A549 treated with Mapracorat at 1 μM for 4 hours (cell line): ENCODE results near the gene TMEM243. TPM values are rescaled to one million over a fixed set of nuclear protein-coding genes. Genes with fewer than 3 reads are reported as not detected.

Experiments
- total RNA-seq: library from RNA; stranded (reverse); fragments of 200-300 nt; extraction: Qiagen RNA extraction; gene quantifications from 5 replicates; pipeline ENCODE4 v1.2.3, GENCODE V29; 2022

TMEM243 gene, protein sequence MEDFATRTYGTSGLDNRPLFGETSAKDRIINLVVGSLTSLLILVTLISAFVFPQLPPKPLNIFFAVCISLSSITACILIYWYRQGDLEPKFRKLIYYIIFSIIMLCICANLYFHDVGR
- 22.3 to 28.8 TPM (median 26.2 TPM) in 5 replicates for total RNA-seq

DNA sequence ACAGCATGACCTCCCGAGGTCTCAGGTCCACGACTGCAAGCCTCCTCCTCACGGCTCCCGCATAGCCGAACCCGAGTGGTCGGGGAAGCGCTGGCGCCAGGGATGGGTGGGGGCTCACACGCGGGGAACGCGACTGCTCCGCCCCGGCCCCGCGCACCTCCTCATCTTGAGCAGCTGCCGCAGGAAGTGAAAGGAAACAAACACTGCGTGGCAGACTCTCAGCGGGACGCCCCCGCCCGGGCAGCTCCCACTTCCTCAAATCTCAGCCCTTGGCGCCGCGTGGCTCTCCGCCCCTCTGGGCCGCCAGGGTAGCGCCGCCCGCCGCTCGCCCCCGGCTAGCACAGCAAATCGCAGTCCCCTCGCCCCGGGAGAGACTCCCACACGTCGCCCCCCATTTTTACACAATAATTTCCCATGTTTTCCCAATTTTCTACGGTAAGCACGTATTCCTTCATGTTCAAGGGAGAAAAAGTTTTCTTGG is at the start of gene TMEM243:
Gene TMEM243, minus strand, starts transcription at position 188 of the 481 bp plus-strand sequence. CDS start 229 bp downstream, outside the sequence.

GRCh38 chr7:87152112-87152896 is 67.2 kb downstream of the TMEM243 start, which contains the start of gene DMTF1:
Gene DMTF1 (plus strand): TSS chr7:87152453. CDS start chr7:87164942, 12,489 bp downstream.

Other genes with a start within 250 kb of the TMEM243 start
- not detected in 5 replicates for gene ELAPOR2, start 160.1 kb downstream of the TMEM243 start, total RNA-seq
- 16.4 to 23.5 TPM (median 17.9 TPM) in 5 replicates for gene DMTF1, start 67.3 kb downstream of the TMEM243 start, total RNA-seq
- gene CROT, start 125.9 kb upstream of the TMEM243 start, total RNA-seq, result 5.7 to 6.9 TPM (median 5.9 TPM) in 5 replicates